Left lung (tissue), 10 donors: ENCODE measurements around the gene SRRM3. TPM values are rescaled to one million over a fixed set of nuclear protein-coding genes. Genes with fewer than 3 reads are reported as not detected.
"Not testable (repeated sequence)": the region's sequence is repeated elsewhere in the genome, so short reads cannot be mapped to it uniquely, and the experiment has no call there.

Source experiments
- ATAC-seq: fragments of 200-7000 bp; cut with Tn5 transposase; one replicate; pipeline ENCODE4 v1.9.1; 2020; ENCODE audit warnings: moderate library complexity
- DNase-seq, 4 donors: peaks; one replicate each; pipeline ENCODE4 v3.0.0-alpha.2; 2013 to 2020
- H3K27ac ChIP-seq, 2 donors: fragments of 200-600 bp; sonication (generic) in 1 of 2; one replicate each; pipeline versions ENCODE4 v1.5.0 to v1.8.0; 2020 to 2021
- H3K27me3 ChIP-seq, 2 donors: fragments of 200-600 bp; sonication (generic) in 1 of 2; one replicate each; pipeline versions ENCODE4 v1.5.0 to v1.8.0; 2020 to 2021
- H3K36me3 ChIP-seq, 2 donors: fragments of 200-600 bp; sonication (generic) in 1 of 2; one replicate each; pipeline versions ENCODE4 v1.5.0 to v1.8.0; 2020 to 2021
- H3K4me1 ChIP-seq, 2 donors: fragments of 200-600 bp; one replicate each; pipeline ENCODE4 v1.8.0; 2021
- H3K4me3 ChIP-seq, 2 donors: fragments of 200-600 bp; sonication (generic) in 1 of 2; one replicate each; pipeline versions ENCODE4 v1.5.0 to v1.8.0; 2020 to 2021; ENCODE audit warnings: mild to moderate bottlenecking in 1 of 2
- H3K9me3 ChIP-seq, 2 donors: fragments of 200-600 bp; sonication (generic) in 1 of 2; one replicate each; pipeline versions ENCODE4 v1.5.0 to v1.8.0; 2020 to 2021
- intact Hi-C, 2 donors: fragments of 100-400 bp; cut with DNase I; formaldehyde crosslinking; loops; one replicate each; pipeline versions ENCODE4 v1.11.2 to v1.14.2; 2022
- polyA plus RNA-seq, 6 donors: library from polyadenylated mRNA; unstranded; fragments of 120-200 nt; gene quantifications; one replicate each; pipeline ENCODE4 v1.2.1, GENCODE V29; 2013; ENCODE audit not compliant: insufficient read length in 6 of 6
- total RNA-seq, 2 donors: library from RNA; stranded (reverse); fragmentation: NEBNext Ultra II Directional; extraction: Animal tissue kit (Norgen Biotek cat#: 25700); gene quantifications; one replicate each; pipeline ENCODE4 v1.2.1, GENCODE V29; 2021
- TF ChIP-seq, protein P1 (sequence below), 2 donors: fragments of 200-600 bp; sonication (generic) in 1 of 2; IDR thresholded peaks; one replicate each; pipeline versions ENCODE4 v1.5.0 to v1.8.0; 2021; ENCODE audit warnings: antibody characterized with exemption in 2 of 2
- donor health status: DM: no; HTN: yes; CAD: no.
- donor health status: DM: no; HTN: no; CAD: no.

The SRRM3 gene
- total and polyA plus RNA-seq, 8 donors = 0.27 to 2.0 (median 0.67) TPM

DNA sequence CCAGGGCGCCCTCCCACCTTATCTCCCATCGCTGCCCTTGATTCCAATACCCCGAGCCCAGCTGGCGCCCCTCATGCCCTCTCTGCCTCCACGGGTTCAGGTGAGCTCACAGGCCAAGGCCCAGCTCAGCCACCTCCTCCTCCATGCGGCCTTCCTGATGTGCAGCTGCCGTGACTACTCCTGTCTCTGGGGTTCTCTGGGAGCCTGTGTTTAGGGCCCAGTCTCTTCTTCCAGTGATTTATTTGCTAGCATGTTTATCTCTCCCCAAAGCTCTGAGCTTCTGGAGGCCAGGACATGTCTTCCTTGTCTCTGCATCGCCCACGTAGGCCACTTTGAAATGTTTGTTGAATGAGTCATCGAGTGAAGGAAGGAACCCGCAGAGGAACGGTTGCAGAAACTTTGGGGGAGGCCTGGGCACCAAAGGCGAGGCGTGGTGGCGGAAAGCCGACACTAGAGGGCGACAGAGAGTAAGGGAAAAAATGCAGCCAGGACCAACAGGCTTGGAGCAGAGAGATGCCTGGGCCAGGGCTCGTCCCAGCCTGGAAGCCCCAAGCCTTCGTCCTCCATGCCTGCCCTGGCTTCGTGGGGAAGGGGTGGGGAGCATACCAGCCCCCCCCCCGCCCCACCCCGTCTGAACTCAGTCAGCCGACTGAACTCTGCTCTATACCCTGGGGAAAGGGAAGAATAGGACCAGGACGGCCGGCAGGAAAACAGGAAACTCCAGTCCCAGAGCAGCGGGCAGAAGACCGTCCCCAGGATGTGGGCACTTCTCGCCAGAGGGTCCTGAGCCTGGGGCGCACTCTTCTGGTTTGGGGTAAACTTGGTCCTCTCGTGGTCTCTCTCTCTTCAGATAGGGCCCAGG is 89.9 kb downstream of the SRRM3 start:
- Histone ChIP-seq H3K27me3 (no peaks in the 10 kb centered on the region), H3K27ac (peak overlapping the region; percentile 83 to 99), H3K4me3 (peak overlapping the region; percentile 3 to 24), H3K4me1 (peaks cover 41 to 57% of the 10 kb centered on the region in 2 donors), H3K36me3 (no peaks in the 10 kb centered on the region), H3K9me3 (no peaks in the 10 kb centered on the region)
- intact Hi-C loops = loop anchor here in 1 of 2 donors (2.0 kb wide), 1 partner anchor 23 kb away; no protein-coding TSS in a partner anchor
- ATAC-seq (peak; percentile 89), DNase-seq (peak; percentile 87 to 93 (median 92))
- TF ChIP-seq, protein P1, sequence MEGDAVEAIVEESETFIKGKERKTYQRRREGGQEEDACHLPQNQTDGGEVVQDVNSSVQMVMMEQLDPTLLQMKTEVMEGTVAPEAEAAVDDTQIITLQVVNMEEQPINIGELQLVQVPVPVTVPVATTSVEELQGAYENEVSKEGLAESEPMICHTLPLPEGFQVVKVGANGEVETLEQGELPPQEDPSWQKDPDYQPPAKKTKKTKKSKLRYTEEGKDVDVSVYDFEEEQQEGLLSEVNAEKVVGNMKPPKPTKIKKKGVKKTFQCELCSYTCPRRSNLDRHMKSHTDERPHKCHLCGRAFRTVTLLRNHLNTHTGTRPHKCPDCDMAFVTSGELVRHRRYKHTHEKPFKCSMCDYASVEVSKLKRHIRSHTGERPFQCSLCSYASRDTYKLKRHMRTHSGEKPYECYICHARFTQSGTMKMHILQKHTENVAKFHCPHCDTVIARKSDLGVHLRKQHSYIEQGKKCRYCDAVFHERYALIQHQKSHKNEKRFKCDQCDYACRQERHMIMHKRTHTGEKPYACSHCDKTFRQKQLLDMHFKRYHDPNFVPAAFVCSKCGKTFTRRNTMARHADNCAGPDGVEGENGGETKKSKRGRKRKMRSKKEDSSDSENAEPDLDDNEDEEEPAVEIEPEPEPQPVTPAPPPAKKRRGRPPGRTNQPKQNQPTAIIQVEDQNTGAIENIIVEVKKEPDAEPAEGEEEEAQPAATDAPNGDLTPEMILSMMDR (IDR thresholded peaks at IDR 0.05) = peak; percentile 94 to 99

DNA sequence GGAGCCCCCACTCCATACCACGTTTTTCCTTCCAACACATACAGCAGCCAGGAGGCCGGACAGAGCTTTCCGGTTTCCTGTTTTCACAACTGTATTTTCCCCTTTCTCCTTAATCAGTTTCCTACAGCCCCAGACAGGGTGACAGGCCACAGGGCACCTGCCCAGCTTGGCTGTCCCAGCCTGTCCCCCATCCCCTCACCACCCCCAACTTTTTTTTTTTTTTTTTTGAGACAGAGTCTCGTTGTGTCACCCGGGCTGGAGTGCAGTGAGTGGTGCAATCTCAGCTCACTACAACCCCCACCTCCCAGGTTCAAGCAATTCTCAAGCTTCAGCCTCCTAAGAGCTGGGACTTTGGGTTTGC is 90.5 kb downstream of the SRRM3 start:
- Histone ChIP-seq H3K9me3 (no peaks in the 10 kb centered on the region), H3K36me3 (no peaks in the 10 kb centered on the region), H3K27me3 (no peaks in the 10 kb centered on the region), H3K4me1 (peaks cover 45 to 61% of the 10 kb centered on the region in 2 donors), H3K27ac (peak overlapping the region; percentile 83 to 99), H3K4me3 (peak overlapping the region; percentile 3 to 24)
- intact Hi-C loops = no loop called here
- DNase-seq (no peak), ATAC-seq (peak; percentile 22)
- TF ChIP-seq, protein P1 (IDR thresholded peaks at IDR 0.05) = no peak

DNA sequence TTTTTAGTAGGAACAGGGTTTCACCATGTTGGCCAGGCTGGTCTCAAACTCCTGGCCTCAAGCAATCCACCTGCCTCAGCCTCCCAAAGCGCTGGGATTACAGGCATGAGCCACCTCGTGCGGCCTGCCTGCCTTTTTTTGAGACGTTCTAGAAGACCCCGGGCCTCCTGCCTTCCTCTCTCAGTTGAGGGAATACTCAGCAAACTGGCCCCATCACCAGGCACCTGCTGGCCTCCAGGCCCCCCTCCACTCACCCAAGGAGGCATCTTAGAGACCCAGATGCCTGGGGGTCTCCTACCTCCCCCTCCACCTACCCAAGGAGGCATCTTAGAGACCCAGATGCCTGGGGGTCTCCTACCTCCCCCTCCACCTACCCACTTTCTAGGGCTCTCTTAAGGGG is 91.2 kb downstream of the SRRM3 start:
- H3K27me3 ChIP-seq, intact Hi-C loops, H3K4me3 ChIP-seq, DNase-seq, H3K9me3 ChIP-seq, H3K36me3 ChIP-seq, ATAC-seq: not testable (repeated sequence)
- peak overlapping the region; percentile 83 to 99 for H3K27ac ChIP-seq
- H3K4me1 ChIP-seq = peaks cover 51 to 61% of the 10 kb centered on the region in 2 donors

DNA sequence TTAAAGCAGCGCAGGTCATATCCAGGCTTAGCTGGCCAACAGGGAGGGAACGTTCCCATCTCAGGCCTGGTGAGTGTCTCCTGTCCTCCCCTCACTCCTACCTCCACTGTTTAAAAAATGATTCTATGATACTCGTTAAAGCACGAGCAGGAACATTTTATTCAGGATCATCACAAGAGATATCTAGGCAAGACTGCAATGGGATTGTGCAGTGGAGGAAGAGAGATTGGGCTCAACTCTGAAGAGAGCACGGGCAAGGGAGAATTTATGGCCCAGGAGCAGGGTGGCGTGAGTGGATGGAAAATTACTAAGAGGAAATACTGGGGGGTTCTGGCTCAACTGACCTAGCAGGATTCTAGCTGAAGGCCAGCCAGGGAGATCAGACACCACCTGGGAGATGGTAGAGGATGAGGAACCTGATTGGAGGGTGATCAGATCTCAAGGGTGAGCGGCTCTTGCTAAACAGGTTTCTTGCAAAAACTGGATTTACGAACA is 91.8 kb downstream of the SRRM3 start:
- H3K4me3 ChIP-seq = no peak overlapping the region
- ATAC-seq (no peak), DNase-seq (no peak)
- H3K9me3 ChIP-seq = no peaks in the 10 kb centered on the region
- H3K4me1 ChIP-seq = peaks cover 51 to 61% of the 10 kb centered on the region in 2 donors
- TF ChIP-seq, protein P1 (IDR thresholded peaks at IDR 0.05) = no peak
- no peaks in the 10 kb centered on the region for H3K27me3 ChIP-seq
- peak overlapping the region; percentile 85 to 99 for H3K27ac ChIP-seq
- no peaks in the 10 kb centered on the region for H3K36me3 ChIP-seq
- intact Hi-C loops = no loop called here

DNA sequence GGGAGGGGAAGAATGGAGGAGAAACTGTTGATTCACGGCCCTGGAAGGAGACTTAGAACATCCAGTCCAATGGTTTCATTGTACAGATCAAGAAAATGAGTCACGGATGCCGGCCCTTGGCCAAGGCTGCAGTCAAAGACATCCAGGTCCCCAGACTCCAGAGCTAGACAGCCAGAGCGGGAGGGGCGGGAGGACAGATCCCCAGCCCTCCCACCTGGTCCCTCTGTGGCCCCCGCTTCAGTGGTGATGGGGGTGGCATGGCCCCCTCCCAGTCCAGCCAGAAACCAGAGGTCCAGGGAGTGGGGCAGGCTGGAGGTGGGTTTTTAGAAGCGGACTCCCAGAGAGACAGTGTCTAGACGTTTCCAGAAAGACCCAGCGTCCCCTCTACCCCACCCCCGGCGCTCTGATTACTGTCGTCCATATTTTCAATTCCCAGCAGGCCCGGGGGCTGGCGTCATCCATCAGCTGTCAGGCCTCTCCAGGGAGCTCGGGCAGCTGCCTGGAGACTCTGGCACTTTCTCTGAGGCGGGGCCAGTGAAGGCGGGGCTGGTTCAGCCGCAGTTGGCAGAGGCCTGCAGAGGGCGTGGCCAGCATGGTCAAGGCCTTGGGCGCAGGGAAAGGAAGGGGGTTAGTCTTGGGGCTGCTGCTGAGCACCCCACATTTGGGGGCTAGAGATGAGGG is 92.8 kb downstream of the SRRM3 start:
- TF ChIP-seq, protein P1 (IDR thresholded peaks at IDR 0.05) = no peak
- DNase-seq = peak; percentile 89 to 97 (median 96)
- H3K4me3 ChIP-seq = peak overlapping the region in 1 of 2 donors; percentile 14
- no peaks in the 10 kb centered on the region for H3K27me3 ChIP-seq
- H3K9me3 ChIP-seq = no peaks in the 10 kb centered on the region
- intact Hi-C loops = no loop called here
- no peaks in the 10 kb centered on the region for H3K36me3 ChIP-seq
- peak overlapping the region; percentile 85 to 99 for H3K27ac ChIP-seq
- H3K4me1 ChIP-seq = peaks cover 51 to 61% of the 10 kb centered on the region in 2 donors
- peak; percentile 76 for ATAC-seq
